Measurements from ENCODE around the gene SLC49A3.

GRCh38 chr4:683247-683897 lies 5.6 kb downstream of the SLC49A3 start:
- TF ChIP-seq POLR2A (IDR thresholded peaks at IDR 0.05; ENCODE audit: low read length) (no peak), GATA1 (IDR thresholded peaks at IDR 0.05; ENCODE audit: low read depth, low read length) (no peak)

Measured in erythroblast (primary cell).